ACHN (cell line): Measurements from ENCODE around the gene DCP1B.
"Not testable (repeated sequence)": the region's sequence is repeated elsewhere in the genome, so short reads cannot be mapped to it uniquely, and the experiment has no call there.

Experiments
- DNase-seq: peaks from one replicate; pipeline ENCODE4 v3.0.0-alpha.2; 2015
- in situ Hi-C: cut with HindIII; loops from 2 replicates; pipeline ENCODE4 v1.10.0; 2017; ENCODE audit warnings: low sequenced_read_pairs, low pct_ligation_motif_present, low pct_unique_long_range_greater_than_20kb

Gene DCP1B

GRCh38 chr12:1945502-1945901 is 58.8 kb downstream of the DCP1B start:
- DNase-seq, in situ Hi-C loops: not testable (repeated sequence)

- in situ Hi-C loops, result no loop called here
- DNase-seq, result peak; percentile 80
These were observed 64.3 kb downstream of the DCP1B start for GRCh38 chr12:1939801-1940607.

- DNase-seq, result no peak
These were observed 64.9 kb downstream of the DCP1B start for GRCh38 chr12:1939331-1939730.

GRCh38 chr12:1937481-1938224 is 66.6 kb downstream of the DCP1B start:
- in situ Hi-C loops, result no loop called here
- no peak for DNase-seq

More at GRCh38 chr12:1939331-1939730, 64.9 kb downstream of the DCP1B start:
- in situ Hi-C loops, result no loop called here

- in situ Hi-C loops, result no loop called here
- DNase-seq, result no peak
These were observed 67.6 kb downstream of the DCP1B start for GRCh38 chr12:1936406-1937320.

- DNase-seq, result no peak
- in situ Hi-C loops, result no loop called here
These were observed 68.4 kb downstream of the DCP1B start for GRCh38 chr12:1935700-1936378.

GRCh38 chr12:1935242-1935641 is 69.0 kb downstream of the DCP1B start:
- no peak for DNase-seq
- in situ Hi-C loops, result no loop called here

GRCh38 chr12:1934831-1935230 is 69.4 kb downstream of the DCP1B start:
- in situ Hi-C loops, result no loop called here

GRCh38 chr12:1934068-1934467 is 70.2 kb downstream of the DCP1B start:
- in situ Hi-C loops, result no loop called here
- DNase-seq, result no peak

More at GRCh38 chr12:1934831-1935230, 69.4 kb downstream of the DCP1B start:
- DNase-seq, result no peak

GRCh38 chr12:1933342-1934051 is 70.8 kb downstream of the DCP1B start:
- in situ Hi-C loops, result no loop called here
- no peak for DNase-seq

- in situ Hi-C loops, result no loop called here
- no peak for DNase-seq
These were observed 71.9 kb downstream of the DCP1B start for GRCh38 chr12:1932264-1932777.

GRCh38 chr12:1931642-1932041 is 72.6 kb downstream of the DCP1B start:
- DNase-seq, result no peak
- in situ Hi-C loops, result no loop called here

GRCh38 chr12:1930803-1931597 is 73.3 kb downstream of the DCP1B start:
- in situ Hi-C loops, result no loop called here
- no peak for DNase-seq

GRCh38 chr12:1929985-1930802 is 74.1 kb downstream of the DCP1B start:
- DNase-seq, result no peak
- in situ Hi-C loops, result no loop called here

GRCh38 chr12:1929241-1929984 is 74.8 kb downstream of the DCP1B start:
- no peak for DNase-seq
- in situ Hi-C loops, result no loop called here
